ENCODE measurements around the gene LCN9.

The LCN9 gene

GRCh38 chr9:135673941-135674340, 10.8 kb downstream of the LCN9 start:
- DNase-seq, result no peak

- no peak for DNase-seq
These were observed 11.9 kb downstream of the LCN9 start for GRCh38 chr9:135674977-135675376.

- no peak for DNase-seq
These were observed 13.8 kb downstream of the LCN9 start for GRCh38 chr9:135676891-135677290.

DNA sequence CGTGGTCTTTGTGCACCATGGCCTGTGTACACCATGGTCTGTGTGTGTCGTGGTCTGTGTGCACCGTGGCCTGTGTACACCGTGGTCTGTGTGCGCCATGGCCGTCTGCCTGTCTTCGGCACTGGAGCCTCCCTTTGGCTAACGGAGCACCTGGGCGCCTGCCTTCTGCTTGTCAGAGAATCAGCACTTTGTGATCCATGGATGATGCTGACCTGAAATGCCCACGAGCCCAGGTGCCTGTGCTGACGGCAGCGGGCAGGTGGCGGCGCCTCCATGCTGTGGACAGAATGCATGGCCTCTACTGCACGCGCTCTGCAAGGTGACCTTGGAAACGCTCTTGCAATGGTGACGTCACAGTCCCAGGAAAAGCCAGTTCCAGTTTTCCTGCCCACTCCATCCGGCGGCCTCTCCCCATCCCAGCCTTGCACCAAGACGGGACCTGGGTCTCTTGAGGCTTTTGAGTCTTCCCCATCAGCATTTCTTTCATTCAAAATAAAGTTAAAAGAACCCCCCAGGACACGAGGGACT, 14.6 kb downstream of the LCN9 start:
- DNase-seq, result no peak

DNA sequence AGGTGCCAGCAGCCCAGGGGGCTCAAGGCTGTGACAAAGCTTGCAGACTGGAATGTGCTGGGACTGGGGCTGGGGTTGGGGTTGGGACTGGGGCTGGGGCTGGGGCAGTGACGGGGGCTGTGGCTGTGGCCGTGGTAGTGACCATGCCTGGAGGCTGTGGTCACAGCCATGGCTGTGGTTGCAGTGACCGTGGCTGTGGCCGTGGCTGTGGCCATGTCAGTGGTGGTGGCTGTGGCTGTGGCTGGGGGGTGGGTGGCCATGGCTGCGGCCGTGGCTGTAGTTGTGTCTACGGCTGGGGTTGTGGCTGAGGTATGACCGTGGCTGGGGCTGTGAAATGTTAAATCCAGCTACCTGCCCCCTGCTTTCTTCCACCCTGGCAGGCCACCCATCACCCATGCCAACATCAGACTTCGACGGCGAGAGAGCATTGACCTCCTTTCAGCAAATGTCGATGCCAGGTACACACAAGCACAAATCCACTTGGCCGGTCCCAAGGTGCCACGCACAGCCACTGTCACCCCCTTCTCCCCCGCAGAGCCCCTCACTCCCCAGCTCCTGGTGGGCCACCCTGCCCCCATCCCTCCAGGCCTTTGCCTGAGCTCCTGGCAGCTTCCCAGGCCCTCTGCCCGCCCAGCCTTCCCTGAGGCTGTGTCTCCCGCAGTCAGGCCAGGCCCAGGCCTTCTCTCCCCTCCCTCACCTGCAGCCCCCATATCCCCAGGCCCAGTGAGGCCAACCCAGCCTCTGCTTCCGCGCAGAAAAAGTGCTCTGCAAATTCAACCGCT, 15.3 kb downstream of the LCN9 start:
- DNase-seq, result no peak

- no peak for DNase-seq
These were observed 16.9 kb downstream of the LCN9 start for GRCh38 chr9:135680056-135680455.

- no peak for DNase-seq
These were observed 18.1 kb downstream of the LCN9 start for GRCh38 chr9:135681161-135681560.

DNA sequence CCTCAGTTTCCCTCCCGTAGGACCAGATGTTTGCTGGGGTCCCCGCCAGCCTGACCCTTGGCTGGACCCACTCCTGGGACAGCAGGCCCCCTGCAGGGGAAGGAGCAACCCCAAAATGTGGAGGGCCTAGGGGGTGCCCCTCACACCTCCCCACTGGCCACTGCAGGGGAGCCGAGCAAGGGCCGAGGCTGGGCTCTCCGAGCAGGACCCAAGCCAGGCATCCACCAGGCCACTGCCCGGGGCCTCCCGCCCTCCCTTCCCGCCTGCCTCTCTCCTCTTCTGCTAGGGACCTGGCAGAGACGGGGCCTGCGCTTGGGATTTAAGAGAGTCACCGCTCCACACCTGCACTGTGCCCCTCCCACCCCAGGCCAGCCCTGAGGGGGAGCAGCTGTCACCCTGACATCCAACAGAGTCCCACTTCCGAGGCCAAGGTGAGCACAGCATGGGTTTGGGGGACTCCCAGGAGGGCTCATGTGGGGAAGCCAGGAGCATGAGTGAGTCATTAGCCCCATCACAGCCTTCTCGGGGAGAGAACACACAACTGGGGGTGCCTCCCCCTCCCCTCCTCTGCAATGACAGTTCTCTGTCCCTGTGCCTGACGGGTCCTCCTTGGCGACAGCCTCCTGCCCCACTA, 20.4 kb downstream of the LCN9 start:
- no peak for DNase-seq

- DNase-seq, result no peak
These were observed 21.6 kb downstream of the LCN9 start for GRCh38 chr9:135684691-135685090.

DNA sequence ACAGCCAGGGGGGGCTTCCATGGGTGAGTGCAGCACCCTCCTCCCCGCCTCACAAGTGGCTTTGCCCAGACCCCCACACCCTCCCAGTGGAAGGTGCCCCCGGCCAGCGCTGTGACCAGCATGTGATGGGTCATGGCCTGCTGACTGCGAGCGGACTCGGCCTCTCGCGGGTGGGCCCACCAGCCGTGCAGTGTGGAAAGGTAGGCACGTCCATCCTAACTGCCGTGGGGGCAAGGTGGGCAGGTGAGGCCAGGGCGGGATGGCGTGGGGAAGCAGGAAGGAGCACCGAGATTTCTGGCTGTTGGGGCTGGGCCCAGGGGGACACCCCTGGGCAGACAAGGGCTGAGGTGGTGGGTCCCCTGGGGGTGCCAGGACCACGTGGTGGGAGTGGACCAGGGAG, 24.1 kb downstream of the LCN9 start:
- no peak for DNase-seq

- no peak for DNase-seq
These were observed 25.9 kb downstream of the LCN9 start for GRCh38 chr9:135689011-135689410.

DNA sequence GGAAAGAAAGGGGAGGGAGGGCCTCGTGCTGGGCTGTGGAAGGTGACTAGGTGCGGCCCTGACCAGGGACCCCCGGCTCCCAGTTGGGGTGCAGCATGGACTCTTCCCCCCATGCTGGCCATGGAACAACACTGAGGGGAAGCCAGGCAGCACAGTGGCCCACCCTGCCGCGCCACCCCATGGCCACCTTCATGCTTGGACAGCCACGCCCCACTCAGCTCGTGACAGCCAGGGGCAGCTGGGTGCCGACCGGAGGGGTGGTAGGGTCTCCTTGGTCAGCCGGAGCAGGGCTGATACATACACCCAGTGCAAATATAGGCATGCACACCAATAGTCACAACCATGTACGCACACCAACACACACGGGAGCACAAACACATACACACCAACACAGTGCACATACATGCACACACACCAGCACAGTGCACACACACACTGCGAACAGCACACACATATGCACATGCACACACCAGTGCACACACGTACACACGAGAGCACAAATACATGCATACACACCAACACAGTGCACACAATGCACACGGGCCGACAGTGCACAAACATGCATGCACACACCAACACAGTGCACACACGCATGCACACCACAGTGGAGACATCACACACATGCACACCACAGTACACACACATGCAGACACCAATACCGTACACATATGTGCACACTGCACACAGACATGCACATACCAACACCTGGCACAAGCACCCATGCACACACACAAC, 27.9 kb downstream of the LCN9 start:
- DNase-seq, result no peak

GRCh38 chr9:135692410-135692809, 29.3 kb downstream of the LCN9 start:
- no peak for DNase-seq

DNA sequence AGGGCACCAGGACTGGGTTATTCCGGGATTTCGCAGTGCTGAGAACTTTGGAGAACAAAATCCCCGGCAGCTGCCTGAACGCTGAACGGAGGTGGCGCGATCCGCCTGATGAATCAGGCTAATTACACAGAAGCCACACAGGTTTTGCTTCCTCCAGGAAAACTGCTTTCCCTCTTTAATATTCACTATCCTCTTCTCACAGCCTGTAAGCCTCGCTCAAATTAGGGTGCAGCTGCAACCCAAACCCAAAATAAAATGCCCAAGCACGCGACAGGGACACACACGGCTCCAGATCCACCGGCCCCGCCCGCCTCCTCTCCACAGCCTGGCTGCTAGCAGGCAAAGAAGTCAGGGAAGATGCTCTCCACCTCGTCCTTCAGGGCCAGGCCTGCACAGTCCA, 30.2 kb downstream of the LCN9 start:
- DNase-seq, result no peak

DNA sequence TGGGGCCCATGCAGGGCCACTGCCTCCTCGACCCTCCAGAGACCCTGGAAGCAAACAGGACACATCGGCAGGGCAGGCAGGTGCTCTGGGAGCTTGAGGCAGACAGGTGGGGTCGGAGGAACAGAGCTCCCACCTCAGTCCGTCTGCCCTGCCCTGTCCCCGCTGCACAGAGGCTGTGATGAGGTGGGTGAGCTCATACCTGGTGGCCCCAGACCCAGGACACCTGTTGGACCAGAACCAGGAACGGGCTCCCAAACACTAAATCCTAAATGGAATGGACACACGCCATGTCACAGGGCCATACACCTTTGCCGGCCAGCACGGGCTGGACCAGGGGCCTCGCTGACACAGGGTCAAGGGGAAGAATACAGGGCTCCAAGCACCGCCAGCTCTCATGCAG, 30.7 kb downstream of the LCN9 start:
- no peak for DNase-seq

- DNase-seq, result no peak
These were observed 31.3 kb downstream of the LCN9 start for GRCh38 chr9:135694414-135694813.

DNA sequence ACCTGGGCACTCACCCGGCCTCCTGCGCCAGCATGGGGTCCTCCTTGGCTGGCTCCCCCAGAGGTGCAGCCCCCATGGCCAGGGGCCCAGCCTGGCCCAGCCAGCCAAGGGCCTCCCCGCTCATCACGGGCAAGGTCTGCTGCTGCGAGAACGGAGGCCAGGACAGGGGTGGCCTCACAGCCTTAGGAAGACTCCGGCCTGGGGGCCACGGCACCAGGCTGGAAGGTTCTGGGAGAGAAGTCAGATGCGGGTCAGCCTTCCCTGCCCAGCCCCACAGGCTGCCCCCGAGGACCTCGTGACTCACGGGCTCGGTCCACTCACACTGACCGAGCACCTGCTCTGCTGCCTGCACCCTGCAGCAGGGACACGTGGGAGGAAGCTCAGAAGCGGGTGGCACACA, 31.9 kb downstream of the LCN9 start:
- DNase-seq, result no peak

DNA sequence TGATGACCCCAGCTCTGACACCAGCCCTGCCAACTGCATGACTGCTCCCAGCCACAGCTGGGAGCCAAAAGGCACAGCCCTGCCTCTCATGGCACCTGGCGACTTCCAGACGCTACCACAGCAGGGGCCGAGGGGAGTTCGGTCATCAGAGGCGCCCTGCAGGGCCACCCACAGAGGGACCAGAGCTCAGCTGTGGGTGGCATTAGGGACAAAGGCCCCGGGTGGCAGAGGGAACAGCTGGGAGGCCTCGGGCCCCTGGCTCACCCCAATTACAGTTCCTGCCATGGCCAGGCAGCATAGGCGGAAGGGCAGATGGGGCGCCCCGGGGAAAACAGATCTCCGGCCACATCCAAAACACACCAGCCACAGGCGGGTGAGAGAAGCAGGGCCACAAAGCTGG, 32.5 kb downstream of the LCN9 start:
- no peak for DNase-seq

- DNase-seq, result no peak
These were observed 33.3 kb downstream of the LCN9 start for GRCh38 chr9:135696446-135696845.

DNA sequence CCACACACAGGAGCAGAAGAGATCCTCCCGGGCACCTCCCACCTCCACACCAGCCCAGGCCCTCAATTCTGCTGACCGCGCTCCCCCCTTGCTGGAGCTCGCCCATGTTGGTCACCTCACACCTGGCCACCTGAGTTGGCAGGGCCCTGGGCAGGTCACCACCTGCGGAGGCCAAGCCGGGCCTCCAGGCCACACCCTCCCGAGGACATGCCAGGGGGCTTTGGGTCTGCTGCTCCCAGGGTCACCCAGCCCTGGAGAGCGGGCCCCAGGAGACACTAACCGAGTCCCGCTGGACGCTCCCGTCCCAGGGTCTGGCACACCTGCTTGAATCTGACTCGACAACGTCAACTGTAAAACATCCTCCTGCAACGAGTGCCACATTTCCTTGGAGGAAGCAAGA, 34.1 kb downstream of the LCN9 start:
- DNase-seq, result no peak

GRCh38 chr9:135698236-135698635, 35.1 kb downstream of the LCN9 start:
- DNase-seq, result no peak

DNA sequence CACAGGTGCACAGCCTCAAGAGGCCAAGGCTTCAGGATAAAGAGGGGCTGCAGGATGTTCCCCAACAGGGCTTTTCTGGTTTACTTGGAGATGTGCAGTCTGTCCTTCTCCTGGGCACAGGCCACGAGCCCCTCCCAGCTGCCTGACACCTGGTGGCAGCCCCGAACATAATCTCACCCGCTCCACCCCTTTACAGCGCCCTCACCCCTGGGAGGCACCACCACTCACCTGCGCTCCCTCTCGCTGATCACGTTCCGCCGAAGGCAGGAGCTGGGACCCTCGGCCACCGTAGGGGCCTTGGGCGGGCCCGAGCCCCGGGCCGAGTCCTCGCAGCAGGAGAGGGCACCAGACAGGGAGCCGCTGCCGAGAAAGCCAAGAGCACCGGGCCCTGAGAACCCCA, 35.7 kb downstream of the LCN9 start:
- no peak for DNase-seq

DNA sequence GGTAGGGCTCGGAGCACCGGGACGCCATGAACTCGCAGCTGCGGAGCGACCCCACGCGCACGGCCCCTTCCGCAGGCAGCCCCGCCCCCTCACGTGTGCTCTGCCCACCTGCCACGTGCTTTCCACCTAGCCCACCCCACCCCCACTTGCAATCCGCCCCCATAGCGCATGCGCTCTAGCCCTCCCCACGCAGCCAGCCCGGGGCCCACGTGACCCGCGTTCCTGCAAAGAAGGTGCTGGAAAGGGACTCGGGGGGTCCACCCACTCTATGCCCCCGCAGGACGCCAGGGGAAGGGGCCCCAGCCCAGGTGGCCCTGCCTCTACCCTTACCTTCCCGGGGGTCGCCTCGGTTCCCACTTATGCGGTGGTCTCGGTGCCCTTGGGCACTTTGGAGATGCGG, 36.3 kb downstream of the LCN9 start, which contains the start of gene SOHLH1:
SOHLH1 (minus strand) TSS at position 42 of the 400 bp plus-strand sequence; CDS start at position 28, 14 bp downstream.
- no peak for DNase-seq

- DNase-seq, result no peak
These were observed 37.4 kb downstream of the LCN9 start for GRCh38 chr9:135700525-135700924.

Data from hematopoietic multipotent progenitor cell treated with erythropoietin and hydrocortisone succinate and interleukin-3 and kit ligand, for 8 days (in vitro differentiated cells).